Measurements from ENCODE around the gene DTX3.
"Not testable (repeated sequence)": the region's sequence is repeated elsewhere in the genome, so short reads cannot be mapped to it uniquely, and the experiment has no call there.

Gene DTX3

GRCh38 chr12:57604454-57604991, at the start of gene DTX3:
TSS of gene DTX3 (plus strand) at chr12:57604824. CDS start at chr12:57606518, 1,694 bp downstream.
- DNase-seq, result peak; percentile 72 to 92 (median 84)
- intact Hi-C loops (cut with DNase I), result no loop called here

GRCh38 chr12:57554897-57555296, 49.7 kb upstream of the DTX3 start:
- intact Hi-C loops (cut with DNase I), result no loop called here
- DNase-seq, result no peak

- DNase-seq, result no peak
Measured at GRCh38 chr12:57558864-57559263, 45.8 kb upstream of the DTX3 start.

DNA sequence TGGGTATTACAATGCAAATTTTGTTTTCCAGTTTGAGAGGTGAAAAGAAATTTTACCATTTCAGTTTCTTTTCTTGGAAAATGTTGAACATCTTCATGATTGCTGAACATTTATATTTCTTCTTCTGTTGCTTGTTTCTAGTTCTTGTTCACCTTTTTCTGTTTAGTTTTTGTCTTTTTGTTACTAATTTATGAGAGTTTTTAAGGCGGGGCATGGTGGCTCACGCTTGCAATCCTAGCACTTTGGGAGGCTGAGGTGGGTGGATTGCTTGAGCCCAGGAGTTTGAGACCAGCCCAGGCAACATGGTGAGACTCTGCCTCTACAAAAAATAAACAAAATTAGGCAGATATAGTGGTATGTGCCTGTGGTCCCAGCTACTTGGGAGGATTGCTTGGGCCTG, 44.1 kb upstream of the DTX3 start:
- no peak for DNase-seq
- intact Hi-C loops (cut with DNase I), result no loop called here

More at GRCh38 chr12:57558864-57559263, 45.8 kb upstream of the DTX3 start:
- intact Hi-C loops (cut with DNase I), result no loop called here

DNA sequence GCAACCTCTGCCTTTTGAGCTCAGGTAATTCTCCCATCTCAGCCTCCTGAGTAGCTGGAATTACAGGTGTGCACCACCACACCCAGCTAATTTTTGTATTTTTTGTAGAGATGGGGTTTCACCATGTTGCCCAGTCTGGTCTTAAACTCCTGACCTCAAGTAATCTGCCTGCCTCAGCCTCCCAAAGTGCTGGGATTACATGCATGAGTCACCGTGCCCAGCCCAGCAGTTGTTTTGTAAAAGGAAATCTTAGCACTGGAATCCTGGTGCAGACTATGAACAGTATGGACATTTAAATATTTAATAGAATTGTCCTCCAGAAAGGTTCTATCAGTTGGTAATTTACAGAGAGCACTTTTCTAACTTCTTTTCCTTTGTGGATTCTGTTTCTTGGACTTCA, 43.5 kb upstream of the DTX3 start:
- DNase-seq; intact Hi-C loops (cut with DNase I): not testable (repeated sequence)

DNA sequence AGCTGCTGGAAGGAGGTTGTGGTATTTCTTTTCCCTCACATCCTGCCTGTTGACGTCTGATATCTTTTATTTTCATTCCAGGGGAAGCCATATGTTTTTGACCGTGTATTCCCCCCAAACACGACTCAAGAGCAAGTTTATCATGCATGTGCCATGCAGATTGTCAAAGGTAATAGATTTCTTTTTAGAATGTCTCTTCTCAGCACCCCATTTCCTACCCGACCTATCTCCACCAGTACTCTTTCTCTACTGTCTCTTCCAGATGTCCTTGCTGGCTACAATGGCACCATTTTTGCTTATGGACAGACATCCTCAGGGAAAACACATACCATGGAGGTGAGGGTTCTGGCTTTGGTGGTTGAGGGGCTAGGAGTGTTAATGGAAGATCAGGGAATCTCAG, 41.3 kb upstream of the DTX3 start:
- DNase-seq, result no peak
- intact Hi-C loops (cut with DNase I), result no loop called here

DNA sequence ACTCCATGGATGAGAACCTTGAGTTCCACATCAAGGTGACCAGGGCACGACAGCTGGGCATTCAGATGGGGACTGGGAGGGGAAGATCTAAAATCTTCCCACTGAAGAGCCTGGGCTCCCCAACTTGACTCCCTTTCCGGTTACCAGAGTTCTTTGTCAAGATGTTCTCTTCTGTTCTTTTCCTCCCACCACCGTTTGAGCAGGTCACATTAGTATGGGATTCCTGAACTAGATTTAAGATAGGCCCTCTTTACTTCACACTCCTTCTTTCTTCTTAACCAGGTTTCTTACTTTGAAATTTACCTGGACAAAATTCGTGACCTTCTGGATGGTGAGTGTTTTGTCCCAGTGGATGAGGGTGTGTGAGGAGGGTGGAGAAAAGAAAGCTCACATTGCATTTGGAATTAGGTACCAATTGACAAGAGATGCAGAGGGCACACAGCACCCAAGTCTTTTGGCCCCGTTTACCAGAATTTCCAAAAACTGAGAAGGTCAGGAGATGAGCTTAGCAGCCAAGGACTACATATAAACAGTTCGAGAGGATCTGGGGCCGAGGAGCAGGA, 40.4 kb upstream of the DTX3 start:
- intact Hi-C loops (cut with DNase I), result no loop called here
- no peak for DNase-seq

DNA sequence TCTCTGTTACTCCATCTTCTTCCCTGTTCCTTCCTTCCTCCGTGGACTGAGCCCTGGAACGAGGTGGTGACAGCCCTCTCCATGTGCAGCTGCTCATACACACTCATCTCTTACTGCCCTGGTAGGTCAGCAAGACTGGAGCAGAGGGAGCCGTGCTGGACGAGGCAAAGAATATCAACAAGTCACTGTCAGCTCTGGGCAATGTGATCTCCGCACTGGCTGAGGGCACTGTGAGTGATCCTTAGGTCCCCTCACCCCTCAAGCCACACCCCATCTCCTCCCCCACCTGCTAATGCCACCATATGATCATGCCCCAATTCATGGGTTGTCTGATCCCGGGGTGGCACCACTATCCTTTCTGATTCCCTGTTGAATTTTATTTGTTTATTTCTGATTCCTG, 35.8 kb upstream of the DTX3 start:
- no peak for DNase-seq
- intact Hi-C loops (cut with DNase I), result no loop called here

- intact Hi-C loops (cut with DNase I), result no loop called here
- DNase-seq, result no peak
Measured at GRCh38 chr12:57569858-57570257, 34.8 kb upstream of the DTX3 start.

DNA sequence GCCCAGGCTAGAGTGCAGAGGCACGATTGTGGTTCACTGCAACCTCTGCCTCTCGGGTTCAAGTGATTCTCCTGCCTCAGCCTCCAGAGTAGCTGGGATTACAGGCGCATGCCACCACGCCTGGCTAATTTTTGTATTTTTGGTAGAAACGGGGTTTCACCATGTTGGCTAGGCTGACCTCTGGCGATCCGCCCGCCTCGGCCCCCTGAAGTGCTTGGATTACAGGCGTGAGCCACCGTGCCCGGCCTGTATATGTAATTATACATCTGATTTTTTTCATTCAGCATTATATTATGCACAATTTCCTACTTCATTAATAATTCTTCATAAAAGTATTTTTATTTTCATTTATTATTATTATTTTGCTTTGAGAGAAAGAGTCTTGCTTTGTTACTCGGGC, 34.2 kb upstream of the DTX3 start:
- intact Hi-C loops (cut with DNase I), result not testable (repeated sequence)
- DNase-seq, result peak in 1 of 42 donors; percentile 4

- DNase-seq, result peak in 1 of 42 donors; percentile 13
- intact Hi-C loops (cut with DNase I), result no loop called here
Measured at GRCh38 chr12:57571926-57572762, 32.5 kb upstream of the DTX3 start.

DNA sequence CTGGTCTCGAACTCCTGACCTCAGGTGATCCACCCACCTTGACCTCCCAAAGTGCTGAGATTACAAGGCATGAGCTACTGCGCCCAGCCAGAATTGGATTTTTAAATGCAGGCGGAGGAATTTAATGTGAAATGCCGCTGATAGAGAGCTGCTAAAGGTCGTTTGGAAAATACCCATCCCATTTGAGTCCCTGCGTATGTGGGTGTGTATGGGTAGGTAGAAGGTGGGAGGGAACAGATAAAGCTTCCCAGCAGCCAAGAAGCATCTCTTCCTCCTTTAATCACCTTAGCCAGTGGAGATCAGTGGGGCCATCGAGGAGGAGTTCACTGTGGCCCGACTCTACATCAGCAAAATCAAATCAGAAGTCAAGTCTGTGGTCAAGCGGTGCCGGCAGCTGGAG, 29.8 kb upstream of the DTX3 start:
- DNase-seq, result peak in 1 of 42 donors; percentile 18
- intact Hi-C loops (cut with DNase I), result no loop called here

DNA sequence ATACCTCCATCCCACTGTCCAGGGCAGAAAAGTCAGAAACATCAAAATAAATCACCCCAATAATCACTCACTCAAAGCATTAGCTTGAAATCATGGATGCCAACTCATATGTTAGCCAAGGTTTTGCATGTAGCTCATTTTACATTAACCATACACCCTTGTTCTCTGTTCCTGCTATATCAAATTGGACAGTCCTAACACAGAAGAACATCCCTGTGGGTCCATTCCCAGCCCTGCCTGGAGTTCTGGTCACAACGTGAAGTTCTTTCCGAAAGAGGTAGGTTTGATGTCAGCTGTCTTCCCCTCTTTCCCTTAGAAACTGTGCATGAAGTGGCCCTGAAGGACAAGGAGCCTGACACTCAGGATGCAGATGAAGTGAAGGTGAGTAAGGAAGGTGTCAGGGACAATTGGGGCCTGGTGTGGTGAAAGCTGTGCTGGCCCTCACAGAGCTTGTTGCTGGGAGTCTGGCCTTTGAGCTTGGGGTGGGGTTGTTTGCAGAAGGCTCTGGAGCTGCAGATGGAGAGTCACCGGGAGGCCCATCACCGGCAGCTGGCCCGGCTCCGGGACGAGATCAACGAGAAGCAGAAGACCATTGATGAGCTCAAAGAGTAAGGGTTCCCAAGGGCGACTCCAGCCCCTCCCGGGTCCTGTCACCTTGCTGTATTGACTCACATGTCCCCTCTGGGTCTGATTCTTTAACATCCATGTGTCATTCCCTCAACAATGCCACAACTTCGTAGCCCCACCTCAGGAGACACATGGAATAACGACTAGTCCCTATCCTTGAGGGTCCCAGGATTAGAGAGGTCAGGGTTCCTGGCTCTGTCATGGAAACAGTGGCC, 28.6 kb upstream of the DTX3 start:
- DNase-seq, result peak in 1 of 42 donors; percentile 12
- intact Hi-C loops (cut with DNase I), result no loop called here

DNA sequence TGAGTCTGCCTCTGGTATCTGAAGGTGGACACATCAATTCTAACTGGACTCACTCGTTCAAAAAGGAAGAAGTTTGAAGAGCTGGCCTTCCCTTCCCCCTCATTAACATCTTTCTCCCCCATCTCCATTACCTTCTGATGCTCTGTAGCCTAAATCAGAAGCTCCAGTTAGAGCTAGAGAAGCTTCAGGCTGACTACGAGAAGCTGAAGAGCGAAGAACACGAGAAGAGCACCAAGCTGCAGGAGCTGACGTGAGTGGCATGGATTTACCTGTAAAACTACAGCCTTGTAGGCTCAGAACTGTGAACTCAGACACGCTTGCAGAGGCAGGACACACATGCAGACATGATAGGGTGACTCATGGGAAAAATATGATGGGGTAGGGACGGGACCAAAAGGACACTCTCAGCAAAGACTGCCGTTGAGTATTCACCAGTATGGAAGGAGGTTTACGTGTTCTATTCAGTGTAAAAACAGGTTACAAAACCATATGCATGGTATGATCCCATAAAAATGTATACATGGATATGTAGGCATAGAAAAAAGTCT, 27.9 kb upstream of the DTX3 start:
- intact Hi-C loops (cut with DNase I), result no loop called here
- DNase-seq, result no peak

GRCh38 chr12:57577981-57578758, 26.5 kb upstream of the DTX3 start:
- intact Hi-C loops (cut with DNase I), result no loop called here
- no peak for DNase-seq

DNA sequence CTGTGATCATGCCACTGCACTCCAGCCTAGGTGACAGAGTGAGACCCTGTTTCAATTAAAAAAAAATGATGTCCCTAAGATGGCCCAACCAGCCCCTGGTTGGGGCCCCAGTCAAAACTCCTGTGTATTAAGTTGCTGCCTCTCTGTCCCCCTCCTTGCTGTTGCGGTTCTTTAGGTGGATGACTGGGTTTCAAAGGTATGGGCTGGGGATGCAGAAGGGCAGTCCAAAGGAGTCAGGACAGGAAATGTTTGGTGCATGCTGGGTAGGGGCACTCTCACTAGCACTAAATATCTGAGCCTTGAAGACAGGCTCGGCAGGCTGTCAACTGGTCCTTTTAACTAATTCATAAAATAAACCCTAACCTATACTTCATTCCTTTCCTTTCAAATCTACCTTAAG, 25.6 kb upstream of the DTX3 start:
- no peak for DNase-seq
- intact Hi-C loops (cut with DNase I), result no loop called here

- intact Hi-C loops (cut with DNase I), result loop anchor here (5.0 kb wide), 1 partner anchor 42 kb away; no protein-coding TSS in a partner anchor
- no peak for DNase-seq
Measured at GRCh38 chr12:57579677-57580465, 24.8 kb upstream of the DTX3 start.

DNA sequence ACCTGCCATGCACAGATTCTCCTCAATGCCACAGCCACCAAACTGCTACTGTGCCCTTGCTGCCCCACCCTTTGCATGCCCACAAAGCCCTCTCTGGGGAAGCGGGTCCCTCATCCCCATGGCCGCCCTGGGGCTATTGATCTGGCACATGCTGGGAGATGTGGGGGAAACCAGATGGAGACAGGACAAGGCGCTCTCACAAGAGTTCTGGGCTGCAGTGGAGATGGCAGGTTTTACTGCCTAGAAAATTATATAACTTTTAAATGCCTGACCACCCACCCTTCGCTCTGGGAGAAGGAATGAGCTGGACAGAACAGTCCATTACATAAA, 24.2 kb upstream of the DTX3 start:
- peak in 1 of 42 donors; percentile 24 for DNase-seq
- intact Hi-C loops (cut with DNase I), result loop anchor here (5.0 kb wide), 1 partner anchor 42 kb away; no protein-coding TSS in a partner anchor

All from head of caudate nucleus (tissue), 42 donors.